Breast epithelium (tissue), 4 donors: ENCODE results near the gene ARHGAP45. TPM values are rescaled to one million over a fixed set of nuclear protein-coding genes. Genes with fewer than 3 reads are reported as not detected.
A peak's percentile ranks its signal among the peaks of the same experiment; 100 is the strongest.

Experiments used
- DNase-seq, 2 donors: peaks; one replicate each; pipeline ENCODE4 v3.0.0-alpha.2; 2019; ENCODE audit warnings: low spot score in 2 of 2
- H3K27ac ChIP-seq, 2 donors: fragments of 200-600 bp; sonication (generic) in 1 of 2; one replicate each; pipeline ENCODE4 v1.5.1; 2016 to 2019; ENCODE audit warnings: mild to moderate bottlenecking in 1 of 2
- H3K27me3 ChIP-seq, 2 donors: fragments of 200-600 bp; sonication (generic) in 1 of 2; one replicate each; pipeline versions ENCODE4 v1.5.1 to v1.6.0; 2017 to 2019; ENCODE audit warnings: control low read depth in 1 of 2, mild to moderate bottlenecking in 1 of 2
- H3K36me3 ChIP-seq: fragments of 200-600 bp; one replicate; pipeline ENCODE4 v1.5.1; 2019
- H3K4me1 ChIP-seq, 2 donors: fragments of 200-600 bp; sonication (generic); one replicate each; pipeline ENCODE4 v1.5.1; 2016 to 2019; ENCODE audit warnings: control low read depth in 1 of 2
- H3K4me3 ChIP-seq, 3 donors: fragments of 200-600 bp; sonication (generic); 1 replicate in 2 of 3; 2 replicates in 1 of 3; pipeline ENCODE4 v1.5.1; 2016 to 2019; ENCODE audit warnings: mild to moderate bottlenecking in 3 of 3, moderate library complexity in 2 of 3
- H3K9me3 ChIP-seq, 2 donors: fragments of 200-600 bp; sonication (generic) in 1 of 2; one replicate each; pipeline ENCODE4 v1.5.1; 2016 to 2019; ENCODE audit warnings: control low read depth in 1 of 2
- POLR2A ChIP-seq: fragments of 450-650 bp; IDR thresholded peaks from one replicate; pipeline ENCODE4 v1.6.1; 2016; ENCODE audit warnings: antibody characterized with exemption, mild to moderate bottlenecking, moderate library complexity
- POLR2AphosphoS5 ChIP-seq, 3 donors: sonication (generic); formaldehyde crosslinking; IDR thresholded peaks; one replicate each; pipeline ENCODE4 v1.6.1; 2017; ENCODE audit warnings: antibody characterized with exemption in 3 of 3
- intact Hi-C: fragments of 100-400 bp; cut with DNase I; formaldehyde crosslinking; loops from one replicate; pipeline ENCODE4 v1.15.1; 2023; ENCODE audit warnings: low total_unique reads
- total RNA-seq, 3 donors: library from RNA; depleted of rRNA; stranded (reverse); fragments of >200 nt; gene quantifications; one replicate each; pipeline ENCODE4 v1.1.0, GENCODE V29; 2016
- TF ChIP-seq, protein P1 (sequence below), 3 donors: fragments of 450-650 bp; IDR thresholded peaks; one replicate each; pipeline ENCODE4 v1.5.1; 2016 to 2017; ENCODE audit warnings: antibody characterized with exemption in 3 of 3, mild to moderate bottlenecking in 3 of 3, moderate library complexity in 3 of 3

Gene ARHGAP45
- 10 to 100 TPM; 18.7 to 43.2 (median 23.9) TPM for total RNA-seq

DNA sequence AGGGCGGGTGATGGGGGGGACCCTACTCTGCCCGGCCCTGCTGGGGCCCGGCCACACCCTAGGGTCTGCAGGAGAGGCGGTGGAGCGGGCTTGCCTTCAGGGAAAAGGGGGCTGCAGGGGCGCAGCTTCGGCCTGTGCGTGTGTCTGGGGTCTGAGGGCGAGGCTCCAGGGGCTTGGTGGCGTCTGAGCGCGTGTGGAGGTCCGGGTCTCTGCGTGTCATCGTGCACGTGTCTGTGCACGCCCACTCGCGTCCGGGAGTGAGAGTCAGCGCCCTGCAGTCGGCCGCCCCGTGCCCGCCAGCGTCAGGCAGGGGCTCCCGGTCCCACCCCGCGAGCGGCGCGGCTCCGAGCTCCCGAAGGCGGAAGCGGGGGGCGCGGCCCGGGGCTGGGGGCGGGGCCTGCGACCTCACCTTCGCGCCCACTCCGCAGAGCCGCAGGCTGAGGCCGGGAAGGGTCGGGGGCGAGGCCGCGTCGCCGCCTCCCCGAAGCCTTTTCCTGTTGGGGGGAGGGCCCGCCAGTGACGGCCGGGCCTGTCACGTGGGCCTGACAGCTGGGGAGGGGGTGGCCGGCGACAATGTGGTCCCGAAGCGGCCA is at the start of gene ARHGAP45:
TSS of gene ARHGAP45 (plus strand) at position 420 of the 593 bp plus-strand sequence. CDS start 239 bp downstream, outside the sequence.
- H3K27me3 ChIP-seq = peaks cover 10 to 54% of the 10 kb centered on the region in 2 donors
- intact Hi-C loops = no loop called here
- H3K4me1 ChIP-seq = peaks cover 9 to 19% of the 10 kb centered on the region in 2 donors
- TF ChIP-seq POLR2A = no peak
- no peak for TF ChIP-seq POLR2AphosphoS5 (IDR thresholded peaks at IDR 0.05)
- TF ChIP-seq, protein P1, sequence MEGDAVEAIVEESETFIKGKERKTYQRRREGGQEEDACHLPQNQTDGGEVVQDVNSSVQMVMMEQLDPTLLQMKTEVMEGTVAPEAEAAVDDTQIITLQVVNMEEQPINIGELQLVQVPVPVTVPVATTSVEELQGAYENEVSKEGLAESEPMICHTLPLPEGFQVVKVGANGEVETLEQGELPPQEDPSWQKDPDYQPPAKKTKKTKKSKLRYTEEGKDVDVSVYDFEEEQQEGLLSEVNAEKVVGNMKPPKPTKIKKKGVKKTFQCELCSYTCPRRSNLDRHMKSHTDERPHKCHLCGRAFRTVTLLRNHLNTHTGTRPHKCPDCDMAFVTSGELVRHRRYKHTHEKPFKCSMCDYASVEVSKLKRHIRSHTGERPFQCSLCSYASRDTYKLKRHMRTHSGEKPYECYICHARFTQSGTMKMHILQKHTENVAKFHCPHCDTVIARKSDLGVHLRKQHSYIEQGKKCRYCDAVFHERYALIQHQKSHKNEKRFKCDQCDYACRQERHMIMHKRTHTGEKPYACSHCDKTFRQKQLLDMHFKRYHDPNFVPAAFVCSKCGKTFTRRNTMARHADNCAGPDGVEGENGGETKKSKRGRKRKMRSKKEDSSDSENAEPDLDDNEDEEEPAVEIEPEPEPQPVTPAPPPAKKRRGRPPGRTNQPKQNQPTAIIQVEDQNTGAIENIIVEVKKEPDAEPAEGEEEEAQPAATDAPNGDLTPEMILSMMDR (IDR thresholded peaks at IDR 0.05) = no peak
- H3K36me3 ChIP-seq = no peaks in the 10 kb centered on the region
- peak within 1 kb of the TSS; percentile 48 to 69 (median 49) for H3K4me3 ChIP-seq
- peak within 1 kb of the TSS; percentile 9 to 18 for H3K27ac ChIP-seq
- no peaks in the 10 kb centered on the region for H3K9me3 ChIP-seq
- DNase-seq = no peak

- Histone ChIP-seq H3K9me3 (no peaks in the 10 kb centered on the region), H3K36me3 (no peaks in the 10 kb centered on the region), H3K27ac (peak overlapping the region in 1 of 2 donors; percentile 77), H3K4me3 (peak overlapping the region in 1 of 3 donors; percentile 58), H3K4me1 (peaks cover 16 to 46% of the 10 kb centered on the region in 2 donors), H3K27me3 (no peaks in the 10 kb centered on the region)
- intact Hi-C loops = loop anchor here (10.0 kb wide), 1 partner anchor 207 kb away; no protein-coding TSS in a partner anchor
- TF ChIP-seq POLR2A (no peak), POLR2AphosphoS5 (IDR thresholded peaks at IDR 0.05) (no peak)
- TF ChIP-seq, protein P1 (IDR thresholded peaks at IDR 0.05) = no peak
- DNase-seq = no peak
Observed at GRCh38 chr19:1017906-1018305, 49.1 kb upstream of the ARHGAP45 start.

DNA sequence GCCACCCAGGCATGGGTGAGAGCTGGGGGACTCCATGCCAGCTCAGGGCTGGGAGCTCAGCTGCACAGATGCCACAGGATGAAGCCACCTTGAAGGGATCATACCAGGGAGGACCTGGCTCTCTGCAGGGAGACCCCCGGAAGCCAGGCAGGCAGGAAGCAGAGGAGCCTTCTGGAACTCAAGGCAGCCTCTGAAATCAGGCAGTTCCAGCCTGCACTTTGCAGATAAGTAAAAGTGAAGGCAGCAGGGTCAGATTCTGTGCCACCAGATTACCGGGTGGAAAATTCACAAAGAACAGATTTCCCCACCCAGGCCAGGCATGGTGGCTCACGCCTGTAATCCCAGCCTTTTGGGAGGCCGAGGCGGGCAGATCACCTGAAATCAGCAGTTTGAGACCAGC is 48.6 kb upstream of the ARHGAP45 start:
- Histone ChIP-seq H3K27ac (no peak overlapping the region), H3K4me3 (peak overlapping the region in 1 of 3 donors; percentile 58), H3K4me1 (peaks cover 16 to 46% of the 10 kb centered on the region in 2 donors), H3K36me3 (no peaks in the 10 kb centered on the region), H3K9me3 (no peaks in the 10 kb centered on the region), H3K27me3 (no peaks in the 10 kb centered on the region)
- no peak for TF ChIP-seq POLR2A
- TF ChIP-seq, protein P1 (IDR thresholded peaks at IDR 0.05) = no peak
- TF ChIP-seq POLR2AphosphoS5 (IDR thresholded peaks at IDR 0.05) = no peak
- no peak for DNase-seq
- intact Hi-C loops = loop anchor here (10.0 kb wide), 1 partner anchor 206 kb away; no protein-coding TSS in a partner anchor

GRCh38 chr19:1018932-1019615 is 47.9 kb upstream of the ARHGAP45 start:
- peak overlapping the region; percentile 92 to 97 (median 93) for H3K4me3 ChIP-seq
- H3K27ac ChIP-seq = no peak overlapping the region
- H3K27me3 ChIP-seq = no peaks in the 10 kb centered on the region
- no peaks in the 10 kb centered on the region for H3K36me3 ChIP-seq
- TF ChIP-seq POLR2AphosphoS5 (IDR thresholded peaks at IDR 0.05) = no peak
- TF ChIP-seq POLR2A = no peak
- no peak for DNase-seq
- intact Hi-C loops = loop anchor here (10.0 kb wide), 1 partner anchor 206 kb away; no protein-coding TSS in a partner anchor
- H3K4me1 ChIP-seq = peaks cover 16 to 46% of the 10 kb centered on the region in 2 donors
- H3K9me3 ChIP-seq = no peaks in the 10 kb centered on the region

DNA sequence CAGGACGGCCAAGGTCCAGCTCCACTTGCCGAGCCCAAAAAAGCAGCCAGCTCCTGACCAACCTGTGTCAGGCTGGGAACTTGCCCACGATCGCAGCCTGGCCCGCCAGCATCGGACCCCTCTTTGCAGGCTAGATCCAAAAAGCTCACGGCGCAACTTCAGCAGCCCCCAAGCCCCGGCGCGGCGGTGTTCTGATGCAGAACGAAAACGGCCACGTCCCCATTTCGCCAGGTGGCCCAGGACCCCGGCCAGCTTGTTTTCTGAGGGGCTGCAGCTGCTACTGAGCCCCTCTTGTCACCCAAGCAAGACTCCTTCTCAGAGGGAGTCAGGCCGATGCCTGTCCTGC is 47.4 kb upstream of the ARHGAP45 start:
- no peaks in the 10 kb centered on the region for H3K9me3 ChIP-seq
- no peaks in the 10 kb centered on the region for H3K27me3 ChIP-seq
- intact Hi-C loops = loop anchor here (10.0 kb wide), 1 partner anchor 205 kb away; no protein-coding TSS in a partner anchor
- H3K36me3 ChIP-seq = no peaks in the 10 kb centered on the region
- H3K4me3 ChIP-seq = peak overlapping the region; percentile 92 to 97 (median 93)
- no peak for TF ChIP-seq POLR2AphosphoS5 (IDR thresholded peaks at IDR 0.05)
- TF ChIP-seq, protein P1 (IDR thresholded peaks at IDR 0.05) = no peak
- no peak for TF ChIP-seq POLR2A
- peak overlapping the region; percentile 96 for H3K27ac ChIP-seq
- DNase-seq = no peak
- peaks cover 16 to 46% of the 10 kb centered on the region in 2 donors for H3K4me1 ChIP-seq
